ENCODE data around the gene CYP4A22. TPM values are rescaled to one million over a fixed set of nuclear protein-coding genes. Genes with fewer than 3 reads are reported as not detected.

CYP4A22 gene
- total RNA-seq, 1 donor from 2014 or later: not detected

DNA sequence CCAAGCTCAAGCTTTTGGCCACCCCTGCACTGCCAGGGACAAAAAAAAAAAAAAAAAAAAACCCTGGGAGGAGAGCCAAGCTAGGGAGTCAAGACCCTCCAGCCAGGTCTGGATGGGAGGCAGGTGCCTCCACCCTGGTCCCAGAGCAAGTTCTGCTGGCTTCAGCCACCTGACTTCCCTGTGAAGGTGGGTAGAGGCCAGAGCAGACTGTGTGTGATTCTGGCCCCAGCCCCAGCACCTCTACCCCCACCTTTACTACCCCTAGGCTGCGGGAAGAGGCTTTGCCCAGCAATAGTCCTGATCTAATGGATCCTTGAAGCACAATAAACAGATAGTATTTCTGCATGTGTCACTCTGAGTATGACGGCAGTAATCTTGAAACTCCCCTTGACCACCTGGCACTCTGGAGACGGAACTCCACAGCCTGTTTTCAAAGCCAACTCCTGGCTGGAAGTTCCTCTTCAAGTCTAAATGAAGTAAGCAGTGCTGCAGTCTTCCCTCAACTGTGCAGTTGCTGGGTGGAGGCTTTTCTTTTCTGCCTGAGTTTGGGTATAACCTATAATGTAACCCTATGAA lies 42.8 kb downstream of the CYP4A22 start:
- peaks cover 42% of the 10 kb centered on the region for H3K4me1 Mint-ChIP-seq (ENCODE audit: unreplicated experiment)
- H3K4me3 Mint-ChIP-seq (ENCODE audit: unreplicated experiment): no peak overlapping the region
- TF ChIP-seq, protein P1, sequence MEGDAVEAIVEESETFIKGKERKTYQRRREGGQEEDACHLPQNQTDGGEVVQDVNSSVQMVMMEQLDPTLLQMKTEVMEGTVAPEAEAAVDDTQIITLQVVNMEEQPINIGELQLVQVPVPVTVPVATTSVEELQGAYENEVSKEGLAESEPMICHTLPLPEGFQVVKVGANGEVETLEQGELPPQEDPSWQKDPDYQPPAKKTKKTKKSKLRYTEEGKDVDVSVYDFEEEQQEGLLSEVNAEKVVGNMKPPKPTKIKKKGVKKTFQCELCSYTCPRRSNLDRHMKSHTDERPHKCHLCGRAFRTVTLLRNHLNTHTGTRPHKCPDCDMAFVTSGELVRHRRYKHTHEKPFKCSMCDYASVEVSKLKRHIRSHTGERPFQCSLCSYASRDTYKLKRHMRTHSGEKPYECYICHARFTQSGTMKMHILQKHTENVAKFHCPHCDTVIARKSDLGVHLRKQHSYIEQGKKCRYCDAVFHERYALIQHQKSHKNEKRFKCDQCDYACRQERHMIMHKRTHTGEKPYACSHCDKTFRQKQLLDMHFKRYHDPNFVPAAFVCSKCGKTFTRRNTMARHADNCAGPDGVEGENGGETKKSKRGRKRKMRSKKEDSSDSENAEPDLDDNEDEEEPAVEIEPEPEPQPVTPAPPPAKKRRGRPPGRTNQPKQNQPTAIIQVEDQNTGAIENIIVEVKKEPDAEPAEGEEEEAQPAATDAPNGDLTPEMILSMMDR (IDR thresholded peaks at IDR 0.05; ENCODE audit: unreplicated experiment): no peak
- H3K27me3 Mint-ChIP-seq (ENCODE audit: unreplicated experiment): peaks cover 25% of the 10 kb centered on the region
- H3K27ac Mint-ChIP-seq (ENCODE audit: unreplicated experiment): peak overlapping the region; percentile 85
- no peak for DNase-seq (ENCODE audit: low spot score)
- peaks cover 5% of the 10 kb centered on the region for H3K9me3 Mint-ChIP-seq (ENCODE audit: unreplicated experiment)
- no peaks in the 10 kb centered on the region for H3K36me3 Mint-ChIP-seq (ENCODE audit: low read depth, unreplicated experiment)

DNA sequence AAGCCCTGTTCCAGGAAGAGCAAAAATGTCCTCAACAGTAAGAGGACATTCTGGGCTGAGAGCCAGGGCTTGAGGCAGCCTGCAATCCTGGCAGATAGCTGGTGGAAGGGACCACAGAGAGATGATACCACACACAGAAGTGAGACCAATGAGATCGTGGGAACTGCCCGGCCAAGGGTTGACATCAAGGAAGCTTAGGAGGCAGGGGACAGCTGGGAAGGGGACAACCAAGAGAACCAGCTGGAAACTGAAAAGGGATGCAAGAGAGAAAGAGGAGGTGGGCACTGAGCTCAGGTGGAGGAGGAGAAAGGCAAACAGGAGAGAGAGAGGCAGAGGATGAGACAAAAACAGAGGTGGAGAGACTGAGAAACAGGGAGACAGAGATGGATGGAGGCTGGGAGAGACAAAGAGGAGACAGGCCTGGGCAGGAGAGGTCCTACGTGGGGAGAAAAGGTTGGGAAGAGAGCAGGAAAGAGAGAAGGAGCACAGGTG lies 43.4 kb downstream of the CYP4A22 start:
- Mint-ChIP-seq H3K4me1 (ENCODE audit: unreplicated experiment) (peaks cover 44% of the 10 kb centered on the region), H3K36me3 (ENCODE audit: low read depth, unreplicated experiment) (no peaks in the 10 kb centered on the region), H3K27ac (ENCODE audit: unreplicated experiment) (peak overlapping the region; percentile 85), H3K9me3 (ENCODE audit: unreplicated experiment) (peaks cover 5% of the 10 kb centered on the region), H3K4me3 (ENCODE audit: unreplicated experiment) (peak overlapping the region; percentile 62), H3K27me3 (ENCODE audit: unreplicated experiment) (peaks cover 26% of the 10 kb centered on the region)
- no peak for DNase-seq (ENCODE audit: low spot score)
- TF ChIP-seq, protein P1 (IDR thresholded peaks at IDR 0.05; ENCODE audit: unreplicated experiment): no peak

DNA sequence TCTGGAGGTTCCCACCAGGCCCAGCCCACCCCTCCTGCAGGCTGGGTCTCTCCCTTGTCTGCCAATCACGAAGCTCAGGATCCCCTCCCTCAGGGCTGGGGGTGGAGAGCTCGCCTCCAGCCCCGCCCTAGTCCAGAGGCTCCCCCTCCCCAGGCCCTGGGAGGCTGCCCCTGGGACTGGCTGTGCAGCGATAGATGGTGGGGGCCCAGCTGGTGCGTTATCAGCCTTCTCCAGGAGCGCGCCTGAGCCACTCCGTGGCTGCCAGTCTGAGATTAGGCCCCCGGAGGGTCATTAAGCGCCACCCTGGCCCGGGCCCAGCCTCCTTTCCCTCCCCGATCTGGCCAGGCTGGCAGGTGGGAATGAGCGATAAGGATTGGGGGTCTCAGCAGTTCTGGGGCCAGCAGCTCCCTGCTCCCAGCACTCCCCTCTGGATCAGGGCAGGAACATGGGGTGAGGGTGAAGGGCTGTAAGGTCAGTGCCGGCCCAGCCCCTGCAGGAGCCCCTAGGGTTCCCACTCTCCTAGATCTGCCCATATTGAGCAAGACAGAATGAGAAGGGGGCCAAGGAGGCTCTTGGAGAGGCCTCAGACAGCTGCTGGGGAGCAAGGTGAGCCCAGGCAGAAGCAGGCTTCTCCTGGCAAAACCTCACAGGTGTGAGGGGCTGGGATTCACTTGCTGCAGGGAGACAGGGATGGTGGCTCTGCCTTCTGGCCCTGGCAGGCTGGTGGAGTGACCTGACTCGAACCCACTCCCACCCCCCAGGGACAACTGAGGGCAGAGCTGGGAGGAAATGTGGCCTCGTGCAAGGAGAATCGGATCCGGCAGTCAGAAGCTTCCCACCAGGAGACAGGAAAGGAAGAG lies 44.1 kb downstream of the CYP4A22 start:
- H3K27ac Mint-ChIP-seq (ENCODE audit: unreplicated experiment): peak overlapping the region; percentile 61
- H3K9me3 Mint-ChIP-seq (ENCODE audit: unreplicated experiment): peaks cover 5% of the 10 kb centered on the region
- H3K4me3 Mint-ChIP-seq (ENCODE audit: unreplicated experiment): peak overlapping the region; percentile 62
- peaks cover 44% of the 10 kb centered on the region for H3K4me1 Mint-ChIP-seq (ENCODE audit: unreplicated experiment)
- peaks cover 23% of the 10 kb centered on the region for H3K27me3 Mint-ChIP-seq (ENCODE audit: unreplicated experiment)
- peak; percentile 43 for DNase-seq (ENCODE audit: low spot score)
- TF ChIP-seq, protein P1 (IDR thresholded peaks at IDR 0.05; ENCODE audit: unreplicated experiment): no peak
- no peaks in the 10 kb centered on the region for H3K36me3 Mint-ChIP-seq (ENCODE audit: low read depth, unreplicated experiment)

DNA sequence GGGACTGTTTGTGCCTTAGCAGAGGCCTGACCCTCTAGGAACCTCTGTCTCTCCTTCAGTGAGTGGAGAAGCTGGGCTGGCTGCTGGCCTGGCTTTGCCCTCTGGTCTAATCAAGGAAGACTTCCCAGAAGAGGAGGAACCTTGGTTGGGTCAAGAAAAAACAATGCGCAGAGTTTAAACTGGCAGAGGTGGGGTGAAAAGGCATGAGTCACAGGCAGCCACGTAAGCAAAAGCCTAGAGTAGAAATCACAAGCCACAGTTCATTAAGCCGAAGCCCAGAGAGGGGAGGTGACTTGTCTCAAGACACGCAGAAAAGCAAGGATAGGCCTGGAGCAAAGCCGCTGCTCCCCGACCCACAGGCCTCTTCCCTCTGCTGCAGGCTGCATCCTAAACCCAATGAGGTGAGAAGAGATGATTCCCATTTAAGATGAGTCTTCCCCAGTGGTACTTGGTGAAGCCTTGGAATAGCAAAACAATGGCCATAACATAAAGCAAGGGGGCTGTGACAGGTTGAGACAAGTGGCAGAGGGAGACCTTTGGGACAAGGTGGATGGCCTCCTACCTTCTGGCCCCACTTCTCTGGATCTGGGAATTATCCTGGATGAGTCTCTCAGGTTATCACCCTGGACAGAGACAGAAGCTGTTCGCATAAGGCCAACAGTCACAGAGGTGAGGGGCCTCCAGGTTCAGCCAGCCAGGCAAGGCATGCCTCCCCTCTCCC lies 44.9 kb downstream of the CYP4A22 start:
- H3K27ac Mint-ChIP-seq (ENCODE audit: unreplicated experiment): peak overlapping the region; percentile 18
- peaks cover 44% of the 10 kb centered on the region for H3K4me1 Mint-ChIP-seq (ENCODE audit: unreplicated experiment)
- TF ChIP-seq, protein P1 (IDR thresholded peaks at IDR 0.05; ENCODE audit: unreplicated experiment): no peak
- no peak for DNase-seq (ENCODE audit: low spot score)
- H3K9me3 Mint-ChIP-seq (ENCODE audit: unreplicated experiment): peaks cover 5% of the 10 kb centered on the region
- H3K36me3 Mint-ChIP-seq (ENCODE audit: low read depth, unreplicated experiment): no peaks in the 10 kb centered on the region
- H3K4me3 Mint-ChIP-seq (ENCODE audit: unreplicated experiment): peak overlapping the region; percentile 77
- H3K27me3 Mint-ChIP-seq (ENCODE audit: unreplicated experiment): peaks cover 23% of the 10 kb centered on the region

Data from endothelial cell (in vitro differentiated cells).